HEK293 (cell line): ENCODE measurements around the gene SLC6A9.
A peak's percentile ranks its signal among the peaks of the same experiment; 100 is the strongest.

Source experiments
- CTCF ChIP-seq: fragments of 450-650 bp; formaldehyde crosslinking; IDR thresholded peaks from 2 replicates; pipeline ENCODE4 v1.5.1; 2016; ENCODE audit warnings: missing biosample characterization, missing genetic modification characterization
- KLF9 ChIP-seq: fragments of 450-650 bp; formaldehyde crosslinking; IDR thresholded peaks from 2 replicates; pipeline ENCODE4 v1.5.1; 2016; ENCODE audit warnings: missing biosample characterization, missing genetic modification characterization, low read depth
- SCRT2 ChIP-seq: fragments of 450-650 bp; formaldehyde crosslinking; IDR thresholded peaks from 2 replicates; pipeline ENCODE4 v1.5.1; 2016; ENCODE audit warnings: missing biosample characterization, missing genetic modification characterization
- ZNF223 ChIP-seq: fragments of 450-650 bp; formaldehyde crosslinking; IDR thresholded peaks from 2 replicates; pipeline ENCODE4 v1.5.1; 2016; ENCODE audit warnings: missing biosample characterization, missing genetic modification characterization
- ZNF391 ChIP-seq: fragments of 450-650 bp; formaldehyde crosslinking; IDR thresholded peaks from 2 replicates; pipeline ENCODE4 v1.5.1; 2016; ENCODE audit warnings: low read depth, missing biosample characterization, missing genetic modification characterization, borderline replicate concordance
- ZNF423 ChIP-seq: fragments of 450-650 bp; formaldehyde crosslinking; IDR thresholded peaks from 2 replicates; pipeline ENCODE4 v1.5.1; 2016; ENCODE audit warnings: missing biosample characterization, missing genetic modification characterization
- ZNF549 ChIP-seq: fragments of 450-650 bp; IDR thresholded peaks from 2 replicates; pipeline ENCODE4 v1.5.1; 2018; ENCODE audit warnings: missing biosample characterization, missing genetic modification characterization, mild to moderate bottlenecking, inconsistent platforms, moderate library complexity

GRCh38 chr1:43969746-43970466 is 61.4 kb downstream of the SLC6A9 start, which contains the start of gene DPH2:
- TF ChIP-seq ZNF223 (tag by site-specific recombination) = no peak
- TF ChIP-seq SCRT2 (tag by site-specific recombination) = no peak
- TF ChIP-seq CTCF (tag by site-specific recombination) = peak; percentile 58
- no peak for TF ChIP-seq ZNF423
- TF ChIP-seq ZNF549 (tag by site-specific recombination) = no peak
- TF ChIP-seq ZNF391 (tag by site-specific recombination) = no peak
- no peak for TF ChIP-seq KLF9
